IMR-90 (cell line): ENCODE measurements around the gene AKT1S1. TPM values are rescaled to one million over a fixed set of nuclear protein-coding genes. Genes with fewer than 3 reads are reported as not detected.

ENCODE experiments used
- ATAC-seq: fragments of 200-7000 bp; cut with Tn5 transposase; 2 replicates; pipeline ENCODE4 v1.9.1; 2020; ENCODE audit warnings: low read depth, mild to moderate bottlenecking, moderate library complexity
- BruUV-seq: library from RNA; stranded (reverse); fragments of 400-500 nt; replicated peaks from 2 replicates; lab custom pipeline; 2021; lab: Mats Ljungman, UMichigan
- CTCF ChIA-PET: fragments of 300-600 bp; formaldehyde crosslinking; extraction: SDS; loops from one replicate; lab custom pipeline; 2021; ENCODE audit warnings: antibody characterized with exemption; lab: Yijun Ruan, JAX
- POLR2A ChIA-PET: fragments of 300-600 bp; sonication (Branson Sonifier 250); formaldehyde crosslinking; loops from one replicate; lab custom pipeline; 2022; ENCODE audit warnings: antibody characterized with exemption; ENCODE audit not compliant: unreplicated experiment; lab: Charles Lee
- DNase-seq: peaks from one replicate; pipeline ENCODE4 v3.0.0; 2013
- H2AFZ ChIP-seq: replicated peaks from 2 replicates; pipeline ENCODE3; 2013; ENCODE audit warnings: low read length, mild to moderate bottlenecking; ENCODE audit not compliant: poor library complexity
- H2AK5ac ChIP-seq: 2 replicates; pipeline ENCODE4 v1.6.1; 2013; ENCODE audit warnings: low read depth, low read length, inconsistent platforms
- H2AK9ac ChIP-seq: replicated peaks from 2 replicates; pipeline ENCODE3; 2013; ENCODE audit warnings: mild to moderate bottlenecking, low read depth, low read length, moderate library complexity; ENCODE audit not compliant: poor library complexity
- H2BK120ac ChIP-seq: 2 replicates; pipeline ENCODE4 v1.6.1; 2013; ENCODE audit warnings: low read depth, low read length, inconsistent platforms
- H2BK15ac ChIP-seq: 3 replicates; pipeline ENCODE4 v1.6.1; 2013; ENCODE audit warnings: low read depth, low read length, inconsistent platforms
- H2BK20ac ChIP-seq: 2 replicates; pipeline ENCODE4 v1.6.1; 2013; ENCODE audit warnings: low read depth, mild to moderate bottlenecking, inconsistent platforms, low read length, moderate library complexity
- H2BK5ac ChIP-seq: 2 replicates; pipeline ENCODE4 v1.6.1; 2013; ENCODE audit warnings: mild to moderate bottlenecking, low read depth, low read length, inconsistent platforms; ENCODE audit not compliant: poor library complexity, severe bottlenecking
- H3K14ac ChIP-seq: replicated peaks from 2 replicates; pipeline ENCODE4 v1.6.1; 2013; ENCODE audit warnings: low read depth, low read length, inconsistent platforms
- H3K18ac ChIP-seq: 2 replicates; pipeline ENCODE4 v1.6.1; 2013; ENCODE audit warnings: low read depth, low read length, control low read depth
- H3K23ac ChIP-seq: 2 replicates; pipeline ENCODE4 v1.6.1; 2013; ENCODE audit warnings: low read depth, low read length, inconsistent platforms
- H3K27ac ChIP-seq: 2 replicates; pipeline ENCODE4 v1.5.1; 2013; ENCODE audit warnings: mild to moderate bottlenecking, control low read depth, low read length; ENCODE audit not compliant: insufficient read depth
- H3K27me3 ChIP-seq: 2 replicates; pipeline ENCODE4 v1.6.1; 2013; ENCODE audit warnings: low read length; ENCODE audit not compliant: control insufficient read depth, insufficient read depth
- H3K36me3 ChIP-seq: 2 replicates; pipeline ENCODE4 v1.6.1; 2013; ENCODE audit warnings: low read length, mixed read lengths; ENCODE audit not compliant: control insufficient read depth, insufficient read depth
- H3K4ac ChIP-seq: 2 replicates; pipeline ENCODE4 v1.6.1; 2013; ENCODE audit warnings: low read depth, low read length, inconsistent platforms
- H3K4me1 ChIP-seq: 2 replicates; pipeline ENCODE4 v1.6.1; 2013; ENCODE audit warnings: low read length, mixed read lengths; ENCODE audit not compliant: control insufficient read depth, insufficient read depth
- H3K4me2 ChIP-seq: 2 replicates; pipeline ENCODE4 v1.6.1; 2013; ENCODE audit warnings: low read depth, mild to moderate bottlenecking, control low read depth, low read length, moderate library complexity
- H3K4me3 ChIP-seq: 2 replicates; pipeline ENCODE4 v1.5.1; 2013; ENCODE audit warnings: low read depth, mild to moderate bottlenecking, control low read depth, low read length, moderate library complexity; ENCODE audit not compliant: insufficient read depth
- H3K56ac ChIP-seq: 2 replicates; pipeline ENCODE4 v1.6.1; 2013; ENCODE audit warnings: low read length, inconsistent platforms; ENCODE audit not compliant: insufficient read depth; ENCODE audit errors: extremely low read depth
- H3K79me1 ChIP-seq, 2 experiments: 2 replicates each; pipeline ENCODE4 v1.6.1; 2013; ENCODE audit warnings: low read length in 2 of 2, inconsistent platforms in 1 of 2, low read depth in 1 of 2
- H3K9ac ChIP-seq: 2 replicates; pipeline ENCODE4 v1.6.1; 2013; ENCODE audit warnings: low read depth, low read length, control low read depth
- H3K9me1 ChIP-seq: 2 replicates; pipeline ENCODE4 v1.6.1; 2013; ENCODE audit warnings: low read length, inconsistent platforms; ENCODE audit not compliant: insufficient read depth
- H3K9me3 ChIP-seq: 2 replicates; pipeline ENCODE4 v1.6.1; 2013; ENCODE audit warnings: low read length; ENCODE audit not compliant: control insufficient read depth, insufficient read depth
- H4K20me1 ChIP-seq: 2 replicates; pipeline ENCODE4 v1.6.1; 2013; ENCODE audit warnings: low read length, inconsistent platforms; ENCODE audit not compliant: insufficient read depth
- H4K5ac ChIP-seq: 2 replicates; pipeline ENCODE4 v1.6.1; 2013; ENCODE audit warnings: mild to moderate bottlenecking, low read depth, low read length, control low read depth
- H4K8ac ChIP-seq, 2 experiments: 2 replicates each; pipeline ENCODE4 v1.6.1; 2013; ENCODE audit warnings: low read depth in 2 of 2, low read length in 2 of 2, control low read depth in 1 of 2, inconsistent platforms in 1 of 2
- H4K91ac ChIP-seq: 2 replicates; pipeline ENCODE4 v1.6.1; 2013; ENCODE audit warnings: low read depth, low read length, inconsistent platforms; ENCODE audit not compliant: insufficient read depth
- BHLHE40 ChIP-seq: fragments of 150-350 bp; IDR thresholded peaks from 2 replicates; pipeline ENCODE4 v1.6.1; 2016; ENCODE audit warnings: mild to moderate bottlenecking, low read depth, low read length
- CEBPB ChIP-seq: IDR thresholded peaks from 2 replicates; pipeline ENCODE4 v1.6.1; 2012; ENCODE audit warnings: low read depth, low read length, improper control_type of control experiment
- CHD1 ChIP-seq: IDR thresholded peaks from 2 replicates; pipeline ENCODE4 v1.6.1; 2012; ENCODE audit warnings: low read depth, low read length, improper control_type of control experiment
- FOS ChIP-seq: fragments of 150-350 bp; IDR thresholded peaks from 2 replicates; pipeline ENCODE4 v1.6.1; 2016; ENCODE audit warnings: low read depth, low read length
- MAFK ChIP-seq: IDR thresholded peaks from 2 replicates; pipeline ENCODE4 v1.6.1; 2012; ENCODE audit warnings: low read depth, low read length, improper control_type of control experiment
- MAZ ChIP-seq: IDR thresholded peaks from 2 replicates; pipeline ENCODE4 v1.6.1; 2012; ENCODE audit warnings: low read depth, mild to moderate bottlenecking, low read length, improper control_type of control experiment, moderate library complexity, borderline replicate concordance
- RAD21 ChIP-seq: IDR thresholded peaks from 2 replicates; pipeline ENCODE4 v1.6.1; 2012; ENCODE audit warnings: low read length, improper control_type of control experiment
- RCOR1 ChIP-seq: IDR thresholded peaks from 2 replicates; pipeline ENCODE4 v1.6.1; 2012; ENCODE audit warnings: mild to moderate bottlenecking, low read length, improper control_type of control experiment; ENCODE audit not compliant: insufficient replicate concordance
- RFX5 ChIP-seq: IDR thresholded peaks from 2 replicates; pipeline ENCODE4 v1.8.0; 2012; ENCODE audit warnings: low read depth, mild to moderate bottlenecking, low read length, moderate library complexity
- SMC3 ChIP-seq: fragments of 150-350 bp; IDR thresholded peaks from 2 replicates; pipeline ENCODE4 v1.6.1; 2016; ENCODE audit warnings: low read depth, mild to moderate bottlenecking, antibody characterized with exemption, low read length, moderate library complexity
- USF2 ChIP-seq: fragments of 150-350 bp; IDR thresholded peaks from 2 replicates; pipeline ENCODE4 v1.6.1; 2017; ENCODE audit warnings: mild to moderate bottlenecking, antibody characterized with exemption, low read length, low read depth
- WGBS, 2 experiments: methylation state at CpG; one replicate each; pipeline versions ENCODE4 v1.1.5 to v1.1.7; 2013; ENCODE audit warnings: missing lambda C conversion rate in 2 of 2; ENCODE audit not compliant: insufficient read length in 1 of 2; ENCODE audit errors: extremely low coverage in 2 of 2; 5-methylcytosine and 5-hydroxymethylcytosine counted together
- dilution Hi-C: fragments of 300-500 bp; cut with HindIII; formaldehyde crosslinking; loops from one replicate; pipeline ENCODE4 v1.14.3; 2018; ENCODE audit warnings: low sequenced_read_pairs; ENCODE audit not compliant: unreplicated experiment
- in situ Hi-C: fragments of 300-500 bp; cut with MboI; formaldehyde crosslinking; loops from 3 replicates; pipeline ENCODE4 v1.14.3; 2019; ENCODE audit warnings: low sequenced_read_pairs, inconsistent platforms, mixed read lengths
- intact Hi-C: fragments of 100-400 bp; cut with micrococcal nuclease; formaldehyde crosslinking; loops from 2 replicates; pipeline ENCODE4 v1.10.0; 2022
- polyA plus RNA-seq, 3 experiments: library from polyadenylated mRNA; depleted of rRNA; stranded (reverse); fragments of >200 nt; gene quantifications; 2 replicates each; pipeline ENCODE4 v1.2.3, GENCODE V29; 2012; ENCODE audit warnings: low replicate concordance in 1 of 3
- total RNA-seq: library from RNA; depleted of rRNA; stranded (reverse); fragments of >200 nt; gene quantifications from 2 replicates; pipeline ENCODE4 v1.2.3, GENCODE V29; 2012
- TF ChIP-seq, protein P1 (sequence below): fragments of 150-350 bp; IDR thresholded peaks from 2 replicates; pipeline ENCODE4 v1.6.1; 2016; ENCODE audit warnings: low read depth, mild to moderate bottlenecking, low read length, moderate library complexity, borderline replicate concordance
- TF ChIP-seq, protein P2 (sequence below): conservative IDR thresholded peaks from 2 replicates; pipeline ENCODE4 v1.5.1; 2012; ENCODE audit warnings: mild to moderate bottlenecking, low read depth, low read length, improper control_type of control experiment

Gene AKT1S1
- total and polyA plus RNA-seq, 2 of the 4 experiments (the other 2 are of a cell fraction) = 3.6 to 54.4 TPM

GRCh38 chr19:49896863-49897621 lies 19.9 kb upstream of the AKT1S1 start, which contains the start of gene IL4I1:
IL4I1 (minus strand) TSS chr19:49896887; CDS start chr19:49896160, 727 bp downstream.
- in situ Hi-C loops = no loop called here
- H2BK120ac ChIP-seq = peak within 1 kb of the TSS; percentile 83
- dilution Hi-C loops = no loop called here
- no peak within 1 kb of the TSS for H3K18ac ChIP-seq
- no peak within 1 kb of the TSS for H3K9ac ChIP-seq
- peak within 1 kb of the TSS; percentile 87 for H2AFZ ChIP-seq
- ATAC-seq = peak; percentile 21; the same call in 1 of the 2 replicates
- H2AK9ac ChIP-seq = peak within 1 kb of the TSS; percentile 87
- ChIA-PET POLR2A (no interaction called here), CTCF (no interaction called here)
- H2BK5ac ChIP-seq = no peak within 1 kb of the TSS
- no peak within 1 kb of the TSS for H3K56ac ChIP-seq
- DNase-seq = peak; percentile 42
- H4K91ac ChIP-seq = peak within 1 kb of the TSS; percentile 59
- peaks cover 8% of the 10 kb centered on the region for H3K4me1 ChIP-seq
- H3K9me3 ChIP-seq = no peaks in the 10 kb centered on the region
- H3K4me3 ChIP-seq = no peak within 1 kb of the TSS
- TF ChIP-seq FOS (no peak), RCOR1 (no peak), USF2 (no peak), RAD21 (no peak), MAZ (no peak), MAFK (no peak), SMC3 (no peak), BHLHE40 (no peak), CHD1 (no peak), CEBPB (no peak), RFX5 (no peak)
- TF ChIP-seq, protein P1, sequence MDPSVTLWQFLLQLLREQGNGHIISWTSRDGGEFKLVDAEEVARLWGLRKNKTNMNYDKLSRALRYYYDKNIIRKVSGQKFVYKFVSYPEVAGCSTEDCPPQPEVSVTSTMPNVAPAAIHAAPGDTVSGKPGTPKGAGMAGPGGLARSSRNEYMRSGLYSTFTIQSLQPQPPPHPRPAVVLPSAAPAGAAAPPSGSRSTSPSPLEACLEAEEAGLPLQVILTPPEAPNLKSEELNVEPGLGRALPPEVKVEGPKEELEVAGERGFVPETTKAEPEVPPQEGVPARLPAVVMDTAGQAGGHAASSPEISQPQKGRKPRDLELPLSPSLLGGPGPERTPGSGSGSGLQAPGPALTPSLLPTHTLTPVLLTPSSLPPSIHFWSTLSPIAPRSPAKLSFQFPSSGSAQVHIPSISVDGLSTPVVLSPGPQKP = no peak
- TF ChIP-seq, protein P2, sequence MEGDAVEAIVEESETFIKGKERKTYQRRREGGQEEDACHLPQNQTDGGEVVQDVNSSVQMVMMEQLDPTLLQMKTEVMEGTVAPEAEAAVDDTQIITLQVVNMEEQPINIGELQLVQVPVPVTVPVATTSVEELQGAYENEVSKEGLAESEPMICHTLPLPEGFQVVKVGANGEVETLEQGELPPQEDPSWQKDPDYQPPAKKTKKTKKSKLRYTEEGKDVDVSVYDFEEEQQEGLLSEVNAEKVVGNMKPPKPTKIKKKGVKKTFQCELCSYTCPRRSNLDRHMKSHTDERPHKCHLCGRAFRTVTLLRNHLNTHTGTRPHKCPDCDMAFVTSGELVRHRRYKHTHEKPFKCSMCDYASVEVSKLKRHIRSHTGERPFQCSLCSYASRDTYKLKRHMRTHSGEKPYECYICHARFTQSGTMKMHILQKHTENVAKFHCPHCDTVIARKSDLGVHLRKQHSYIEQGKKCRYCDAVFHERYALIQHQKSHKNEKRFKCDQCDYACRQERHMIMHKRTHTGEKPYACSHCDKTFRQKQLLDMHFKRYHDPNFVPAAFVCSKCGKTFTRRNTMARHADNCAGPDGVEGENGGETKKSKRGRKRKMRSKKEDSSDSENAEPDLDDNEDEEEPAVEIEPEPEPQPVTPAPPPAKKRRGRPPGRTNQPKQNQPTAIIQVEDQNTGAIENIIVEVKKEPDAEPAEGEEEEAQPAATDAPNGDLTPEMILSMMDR = no peak
- H4K8ac ChIP-seq = peak within 1 kb of the TSS; percentile 69 to 70; a peak in 2 of 4 replicates
- H2BK15ac ChIP-seq = peak within 1 kb of the TSS; percentile 78; the same call in 1 of the 3 replicates
- H3K27ac ChIP-seq = no peak within 1 kb of the TSS
- no peaks in the 10 kb centered on the region for H3K36me3 ChIP-seq
- H3K9me1 ChIP-seq = no peaks in the 10 kb centered on the region
- H2AK5ac ChIP-seq = peak within 1 kb of the TSS; percentile 75
- H3K4ac ChIP-seq = peak within 1 kb of the TSS; percentile 61
- 0 out of 2 replicates have a peak within 1 kb of the TSS, but pooled peaks have one; percentile 30 for H3K4me2 ChIP-seq
- intact Hi-C loops = no loop called here
- H3K27me3 ChIP-seq = peaks cover 5% of the 10 kb centered on the region; the same call in 1 of the 2 replicates
- H4K20me1 ChIP-seq = no peaks in the 10 kb centered on the region
- H3K79me1 ChIP-seq = no peaks in the 10 kb centered on the region
- peak within 1 kb of the TSS; percentile 62 for H2BK20ac ChIP-seq
- H3K23ac ChIP-seq = no peak within 1 kb of the TSS; the same call in 1 of the 2 replicates
- 74% methylated on average over 5 of the region's 20 CpGs; no CpG with 5 or more reads in 1 of the 2 experiments for WGBS, 2 experiments
- H3K14ac ChIP-seq = peak within 1 kb of the TSS; percentile 68; the same call in 1 of the 2 replicates
- H4K5ac ChIP-seq = 0 out of 2 replicates have a peak within 1 kb of the TSS, but pooled peaks have one; percentile 37
- no TSS peak for BruUV-seq
